ENCODE results near the gene ZNF343.

ZNF343 gene

GRCh38 chr20:2518096-2518495 lies 9.4 kb upstream of the ZNF343 start:
- Histone ChIP-seq H3K4me3 (ENCODE audit: severe bottlenecking) (no peak overlapping the region), H3K4me1 (ENCODE audit: insufficient read depth, poor library complexity, severe bottlenecking) (no peaks in the 10 kb centered on the region), H3K36me3 (ENCODE audit: low read depth) (no peaks in the 10 kb centered on the region), H3K9me3 (ENCODE audit: severe bottlenecking) (no peaks in the 10 kb centered on the region), H3K27me3 (ENCODE audit: insufficient read depth, poor library complexity, severe bottlenecking) (no peaks in the 10 kb centered on the region), H3K27ac (ENCODE audit: poor library complexity, severe bottlenecking) (no peak overlapping the region)
- TF ChIP-seq CTCF (IDR thresholded peaks at IDR 0.05; ENCODE audit: poor library complexity, severe bottlenecking) = no peak
- DNase-seq (ENCODE audit: low spot score) = no peak
- no peak for ATAC-seq (ENCODE audit: low read depth)

- Histone ChIP-seq H3K9me3 (ENCODE audit: severe bottlenecking) (no peaks in the 10 kb centered on the region), H3K36me3 (ENCODE audit: low read depth) (no peaks in the 10 kb centered on the region), H3K4me3 (ENCODE audit: severe bottlenecking) (no peak overlapping the region), H3K4me1 (ENCODE audit: insufficient read depth, poor library complexity, severe bottlenecking) (no peaks in the 10 kb centered on the region), H3K27me3 (ENCODE audit: insufficient read depth, poor library complexity, severe bottlenecking) (no peaks in the 10 kb centered on the region), H3K27ac (ENCODE audit: poor library complexity, severe bottlenecking) (no peak overlapping the region)
- ATAC-seq (ENCODE audit: low read depth) (no peak), DNase-seq (ENCODE audit: low spot score) (no peak)
- no peak for TF ChIP-seq CTCF (IDR thresholded peaks at IDR 0.05; ENCODE audit: poor library complexity, severe bottlenecking)
Measured at GRCh38 chr20:2516399-2516798, 7.7 kb upstream of the ZNF343 start.

- no peak overlapping the region for H3K27ac ChIP-seq (ENCODE audit: poor library complexity, severe bottlenecking)
- H3K27me3 ChIP-seq (ENCODE audit: insufficient read depth, poor library complexity, severe bottlenecking) = no peaks in the 10 kb centered on the region
Measured at GRCh38 chr20:2515203-2515602, 6.5 kb upstream of the ZNF343 start.

GRCh38 chr20:2509794-2510193 lies 1.1 kb upstream of the ZNF343 start:
- Histone ChIP-seq H3K4me3 (ENCODE audit: severe bottlenecking) (no peak overlapping the region), H3K9me3 (ENCODE audit: severe bottlenecking) (no peaks in the 10 kb centered on the region), H3K36me3 (ENCODE audit: low read depth) (no peaks in the 10 kb centered on the region), H3K4me1 (ENCODE audit: insufficient read depth, poor library complexity, severe bottlenecking) (peaks cover 4% of the 10 kb centered on the region), H3K27me3 (ENCODE audit: insufficient read depth, poor library complexity, severe bottlenecking) (no peaks in the 10 kb centered on the region), H3K27ac (ENCODE audit: poor library complexity, severe bottlenecking) (no peak overlapping the region)
- no peak for ATAC-seq (ENCODE audit: low read depth)
- no peak for DNase-seq (ENCODE audit: low spot score)
- TF ChIP-seq CTCF (IDR thresholded peaks at IDR 0.05; ENCODE audit: poor library complexity, severe bottlenecking) = no peak

More at GRCh38 chr20:2515203-2515602, 6.5 kb upstream of the ZNF343 start:
- no peaks in the 10 kb centered on the region for H3K4me1 ChIP-seq (ENCODE audit: insufficient read depth, poor library complexity, severe bottlenecking)
- no peaks in the 10 kb centered on the region for H3K9me3 ChIP-seq (ENCODE audit: severe bottlenecking)
- H3K36me3 ChIP-seq (ENCODE audit: low read depth) = no peaks in the 10 kb centered on the region
- DNase-seq (ENCODE audit: low spot score) = no peak
- TF ChIP-seq CTCF (IDR thresholded peaks at IDR 0.05; ENCODE audit: poor library complexity, severe bottlenecking) = no peak
- ATAC-seq (ENCODE audit: low read depth) = no peak
- H3K4me3 ChIP-seq (ENCODE audit: severe bottlenecking) = no peak overlapping the region

- DNase-seq (ENCODE audit: low spot score) (no peak), ATAC-seq (ENCODE audit: low read depth) (no peak)
- peak overlapping the region; percentile 80 for H3K4me3 ChIP-seq (ENCODE audit: severe bottlenecking)
- no peaks in the 10 kb centered on the region for H3K9me3 ChIP-seq (ENCODE audit: severe bottlenecking)
- no peaks in the 10 kb centered on the region for H3K27me3 ChIP-seq (ENCODE audit: insufficient read depth, poor library complexity, severe bottlenecking)
- TF ChIP-seq CTCF (IDR thresholded peaks at IDR 0.05; ENCODE audit: poor library complexity, severe bottlenecking) = no peak
- peaks cover 4% of the 10 kb centered on the region for H3K4me1 ChIP-seq (ENCODE audit: insufficient read depth, poor library complexity, severe bottlenecking)
- no peaks in the 10 kb centered on the region for H3K36me3 ChIP-seq (ENCODE audit: low read depth)
- H3K27ac ChIP-seq (ENCODE audit: poor library complexity, severe bottlenecking) = no peak overlapping the region
Measured at GRCh38 chr20:2509468-2509781, 710 bp upstream of the ZNF343 start.

Measured in RWPE2 (cell line).